HepG2 (cell line): ENCODE results near the gene TCEA3. TPM values are rescaled to one million over a fixed set of nuclear protein-coding genes. Genes with fewer than 3 reads are reported as not detected.

Experiments used
- GPBP1L1 ChIP-seq: sonication (generic); formaldehyde crosslinking; IDR thresholded peaks from 2 replicates; pipeline ENCODE4 v1.5.0; 2020; ENCODE audit warnings: mild to moderate bottlenecking, missing genetic modification reagents
- HNF4G ChIP-seq, 2 experiments: sonication (generic) in 1 of 2; formaldehyde crosslinking in 1 of 2; IDR thresholded peaks; 2 replicates each; pipeline versions ENCODE4 v1.4.0 to v1.6.1; 2011 to 2020; ENCODE audit warnings: borderline replicate concordance in 2 of 2, low read depth in 2 of 2, mild to moderate bottlenecking in 2 of 2, low read length in 1 of 2, missing genetic modification reagents in 1 of 2, moderate library complexity in 1 of 2
- KAT8 ChIP-seq: IDR thresholded peaks from 2 replicates; pipeline ENCODE4 v1.6.1; 2016; ENCODE audit warnings: missing genetic modification reagents, missing compliant biosample characterization
- MAFF ChIP-seq: IDR thresholded peaks from 2 replicates; pipeline ENCODE4 v1.6.1; 2011; ENCODE audit warnings: low read depth, low read length, improper control_type of control experiment
- NR2F6 ChIP-seq, 2 experiments: IDR thresholded peaks; 2 replicates each; pipeline ENCODE4 v1.6.1; 2016; ENCODE audit warnings: antibody characterized with exemption in 1 of 2, mild to moderate bottlenecking in 1 of 2
- RAD21 ChIP-seq: fragments of 450-650 bp; formaldehyde crosslinking; IDR thresholded peaks from 2 replicates; pipeline ENCODE4 v1.5.0; 2020; ENCODE audit warnings: mild to moderate bottlenecking
- SAP130 ChIP-seq: IDR thresholded peaks from 2 replicates; pipeline ENCODE4 v1.6.1; 2016; ENCODE audit warnings: low read depth
- SETDB1 ChIP-seq: sonication (generic); formaldehyde crosslinking; IDR thresholded peaks from 2 replicates; pipeline ENCODE4 v1.5.1; 2020; ENCODE audit warnings: missing genetic modification reagents, mild to moderate bottlenecking, borderline replicate concordance
- SMC3 ChIP-seq: IDR thresholded peaks from 2 replicates; pipeline ENCODE4 v1.6.1; 2011; ENCODE audit warnings: low read length, improper control_type of control experiment
- ZNF503 ChIP-seq: sonication (generic); formaldehyde crosslinking; IDR thresholded peaks from 2 replicates; pipeline ENCODE4 v1.4.0; 2020; ENCODE audit warnings: missing genetic modification reagents
- ZNF605 ChIP-seq: sonication (generic); formaldehyde crosslinking; IDR thresholded peaks from 2 replicates; pipeline ENCODE4 v1.8.0; 2022; ENCODE audit warnings: mild to moderate bottlenecking, missing genetic modification reagents
- ZNF704 ChIP-seq: sonication (generic); formaldehyde crosslinking; IDR thresholded peaks from 2 replicates; pipeline ENCODE4 v1.8.1; 2023; ENCODE audit warnings: mild to moderate bottlenecking, inconsistent platforms, moderate library complexity, missing genetic modification reagents, borderline replicate concordance
- ZNF782 ChIP-seq: sonication (generic); formaldehyde crosslinking; IDR thresholded peaks from 2 replicates; pipeline ENCODE4 v1.4.0; 2020; ENCODE audit warnings: missing genetic modification reagents, mild to moderate bottlenecking, borderline replicate concordance
- polyA plus RNA-seq, 8 experiments: library from polyadenylated mRNA; depleted of rRNA in 3 of 8; stranded (reverse) in 7 of 8; unstranded in 1 of 8; fragments of >200 nt; fragmentation: Illumina TruSeq in 4 of 8; extraction: Trizol in 4 of 8; gene quantifications; 2 replicates each; pipeline versions ENCODE4 v1.2.1 to v1.2.3, GENCODE V29; 2011 to 2016; ENCODE audit warnings: low read depth in 4 of 8, missing spikeins in 1 of 8, mixed read lengths in 1 of 8; ENCODE audit not compliant: insufficient read depth in 1 of 8
- total RNA-seq, 5 experiments: library from RNA; depleted of rRNA; stranded (reverse); fragments of >200 nt; fragmentation: Illumina TruSeq; extraction: Trizol; gene quantifications; 2 replicates each; pipeline ENCODE4 v1.2.3, GENCODE V29; 2016; ENCODE audit warnings: low read depth in 1 of 5
- TF ChIP-seq, protein P1 (sequence below): sonication (generic); formaldehyde crosslinking; IDR thresholded peaks from 2 replicates; pipeline ENCODE4 v1.5.1; 2020; ENCODE audit warnings: mild to moderate bottlenecking, missing genetic modification reagents, borderline replicate concordance
- TF ChIP-seq, protein P2 (sequence below): sonication (generic); formaldehyde crosslinking; IDR thresholded peaks from 2 replicates; pipeline ENCODE4 v1.5.0; 2020; ENCODE audit warnings: missing genetic modification reagents, mild to moderate bottlenecking, borderline replicate concordance
- TF ChIP-seq, protein P3 (sequence below): sonication (generic); formaldehyde crosslinking; IDR thresholded peaks from 2 replicates; pipeline ENCODE4 v1.5.0; 2020; ENCODE audit warnings: mild to moderate bottlenecking, low read depth, missing genetic modification reagents, borderline replicate concordance

Gene TCEA3
- total and polyA plus RNA-seq, 2 of the 13 experiments (the other 11 are each of a cell fraction or from before 2014, with no cell fraction given) = 55.5 to 84.6 TPM

- TF ChIP-seq ZNF704 (CRISPR knock-in tag) (no peak; the same call in 1 of the 2 replicates), RAD21 (CRISPR knock-in tag) (no peak), ZNF782 (CRISPR knock-in tag) (no peak), SETDB1 (no peak), MAFF (no peak), SMC3 (no peak), ZNF503 (CRISPR knock-in tag) (no peak), NR2F6 (IDR thresholded peaks at IDR 0.05) (no peak), NR2F6 (CRISPR knock-in tag; IDR thresholded peaks at IDR 0.05) (peak; percentile 41; the same call in 1 of the 2 replicates), GPBP1L1 (CRISPR knock-in tag) (no peak), ZNF605 (peak; percentile 82), HNF4G (IDR thresholded peaks at IDR 0.05; ENCODE audit: borderline replicate concordance, low read depth, low read length) (no peak), HNF4G (CRISPR knock-in tag; IDR thresholded peaks at IDR 0.05; ENCODE audit: borderline replicate concordance, low read depth) (no peak; the same call in 1 of the 2 replicates), KAT8 (peak; percentile 77), SAP130 (CRISPR knock-in tag) (peak; percentile 75)
- TF ChIP-seq, protein P1, sequence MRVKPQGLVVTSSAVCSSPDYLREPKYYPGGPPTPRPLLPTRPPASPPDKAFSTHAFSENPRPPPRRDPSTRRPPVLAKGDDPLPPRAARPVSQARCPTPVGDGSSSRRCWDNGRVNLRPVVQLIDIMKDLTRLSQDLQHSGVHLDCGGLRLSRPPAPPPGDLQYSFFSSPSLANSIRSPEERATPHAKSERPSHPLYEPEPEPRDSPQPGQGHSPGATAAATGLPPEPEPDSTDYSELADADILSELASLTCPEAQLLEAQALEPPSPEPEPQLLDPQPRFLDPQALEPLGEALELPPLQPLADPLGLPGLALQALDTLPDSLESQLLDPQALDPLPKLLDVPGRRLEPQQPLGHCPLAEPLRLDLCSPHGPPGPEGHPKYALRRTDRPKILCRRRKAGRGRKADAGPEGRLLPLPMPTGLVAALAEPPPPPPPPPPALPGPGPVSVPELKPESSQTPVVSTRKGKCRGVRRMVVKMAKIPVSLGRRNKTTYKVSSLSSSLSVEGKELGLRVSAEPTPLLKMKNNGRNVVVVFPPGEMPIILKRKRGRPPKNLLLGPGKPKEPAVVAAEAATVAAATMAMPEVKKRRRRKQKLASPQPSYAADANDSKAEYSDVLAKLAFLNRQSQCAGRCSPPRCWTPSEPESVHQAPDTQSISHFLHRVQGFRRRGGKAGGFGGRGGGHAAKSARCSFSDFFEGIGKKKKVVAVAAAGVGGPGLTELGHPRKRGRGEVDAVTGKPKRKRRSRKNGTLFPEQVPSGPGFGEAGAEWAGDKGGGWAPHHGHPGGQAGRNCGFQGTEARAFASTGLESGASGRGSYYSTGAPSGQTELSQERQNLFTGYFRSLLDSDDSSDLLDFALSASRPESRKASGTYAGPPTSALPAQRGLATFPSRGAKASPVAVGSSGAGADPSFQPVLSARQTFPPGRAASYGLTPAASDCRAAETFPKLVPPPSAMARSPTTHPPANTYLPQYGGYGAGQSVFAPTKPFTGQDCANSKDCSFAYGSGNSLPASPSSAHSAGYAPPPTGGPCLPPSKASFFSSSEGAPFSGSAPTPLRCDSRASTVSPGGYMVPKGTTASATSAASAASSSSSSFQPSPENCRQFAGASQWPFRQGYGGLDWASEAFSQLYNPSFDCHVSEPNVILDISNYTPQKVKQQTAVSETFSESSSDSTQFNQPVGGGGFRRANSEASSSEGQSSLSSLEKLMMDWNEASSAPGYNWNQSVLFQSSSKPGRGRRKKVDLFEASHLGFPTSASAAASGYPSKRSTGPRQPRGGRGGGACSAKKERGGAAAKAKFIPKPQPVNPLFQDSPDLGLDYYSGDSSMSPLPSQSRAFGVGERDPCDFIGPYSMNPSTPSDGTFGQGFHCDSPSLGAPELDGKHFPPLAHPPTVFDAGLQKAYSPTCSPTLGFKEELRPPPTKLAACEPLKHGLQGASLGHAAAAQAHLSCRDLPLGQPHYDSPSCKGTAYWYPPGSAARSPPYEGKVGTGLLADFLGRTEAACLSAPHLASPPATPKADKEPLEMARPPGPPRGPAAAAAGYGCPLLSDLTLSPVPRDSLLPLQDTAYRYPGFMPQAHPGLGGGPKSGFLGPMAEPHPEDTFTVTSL = no peak
- TF ChIP-seq, protein P2, sequence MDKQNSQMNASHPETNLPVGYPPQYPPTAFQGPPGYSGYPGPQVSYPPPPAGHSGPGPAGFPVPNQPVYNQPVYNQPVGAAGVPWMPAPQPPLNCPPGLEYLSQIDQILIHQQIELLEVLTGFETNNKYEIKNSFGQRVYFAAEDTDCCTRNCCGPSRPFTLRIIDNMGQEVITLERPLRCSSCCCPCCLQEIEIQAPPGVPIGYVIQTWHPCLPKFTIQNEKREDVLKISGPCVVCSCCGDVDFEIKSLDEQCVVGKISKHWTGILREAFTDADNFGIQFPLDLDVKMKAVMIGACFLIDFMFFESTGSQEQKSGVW = no peak
- TF ChIP-seq, protein P3, sequence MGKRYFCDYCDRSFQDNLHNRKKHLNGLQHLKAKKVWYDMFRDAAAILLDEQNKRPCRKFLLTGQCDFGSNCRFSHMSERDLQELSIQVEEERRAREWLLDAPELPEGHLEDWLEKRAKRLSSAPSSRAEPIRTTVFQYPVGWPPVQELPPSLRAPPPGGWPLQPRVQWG (CRISPR knock-in tag) = no peak
Observed at GRCh38 chr1:23344111-23344986, 80.2 kb downstream of the TCEA3 start, which contains the start of gene HNRNPR (continued).
